Measurements from ENCODE around the gene RBM39.

RBM39 gene

GRCh38 chr20:35734777-35735649 lies 7.0 kb downstream of the RBM39 start:
- Histone ChIP-seq H3K79me2 (ENCODE audit: insufficient read depth, low read length) (peaks cover 100% of the 10 kb centered on the region), H2AFZ (ENCODE audit: low read depth, low read length, severe bottlenecking) (no peak overlapping the region), H3K9me3 (ENCODE audit: insufficient read depth, low read length) (no peaks in the 10 kb centered on the region), H4K20me1 (ENCODE audit: low read depth, low read length) (peaks cover 85% of the 10 kb centered on the region), H3K27ac (ENCODE audit: low read depth, low read length) (no peak overlapping the region), H3F3A (ENCODE audit: insufficient read depth) (peaks cover 64% of the 10 kb centered on the region), H3K4me3 (ENCODE audit: insufficient read depth, low read length, poor library complexity, severe bottlenecking) (no peak overlapping the region), H3K36me3 (ENCODE audit: low read length) (peaks cover 83% of the 10 kb centered on the region), H3K4me2 (ENCODE audit: low read depth, low read length, poor library complexity, severe bottlenecking) (peak overlapping the region; percentile 6), H3K27me3 (ENCODE audit: low read length) (no peaks in the 10 kb centered on the region), H3K9me2 (replicated peaks; ENCODE audit: insufficient read depth, low read length) (no peaks in the 10 kb centered on the region), H3K9ac (ENCODE audit: low read length) (no peak overlapping the region)
- no peak for TF ChIP-seq EZH2phosphoT487 (conservative IDR thresholded peaks at IDR 0.05; ENCODE audit: low read length)
- TF ChIP-seq, protein P1, sequence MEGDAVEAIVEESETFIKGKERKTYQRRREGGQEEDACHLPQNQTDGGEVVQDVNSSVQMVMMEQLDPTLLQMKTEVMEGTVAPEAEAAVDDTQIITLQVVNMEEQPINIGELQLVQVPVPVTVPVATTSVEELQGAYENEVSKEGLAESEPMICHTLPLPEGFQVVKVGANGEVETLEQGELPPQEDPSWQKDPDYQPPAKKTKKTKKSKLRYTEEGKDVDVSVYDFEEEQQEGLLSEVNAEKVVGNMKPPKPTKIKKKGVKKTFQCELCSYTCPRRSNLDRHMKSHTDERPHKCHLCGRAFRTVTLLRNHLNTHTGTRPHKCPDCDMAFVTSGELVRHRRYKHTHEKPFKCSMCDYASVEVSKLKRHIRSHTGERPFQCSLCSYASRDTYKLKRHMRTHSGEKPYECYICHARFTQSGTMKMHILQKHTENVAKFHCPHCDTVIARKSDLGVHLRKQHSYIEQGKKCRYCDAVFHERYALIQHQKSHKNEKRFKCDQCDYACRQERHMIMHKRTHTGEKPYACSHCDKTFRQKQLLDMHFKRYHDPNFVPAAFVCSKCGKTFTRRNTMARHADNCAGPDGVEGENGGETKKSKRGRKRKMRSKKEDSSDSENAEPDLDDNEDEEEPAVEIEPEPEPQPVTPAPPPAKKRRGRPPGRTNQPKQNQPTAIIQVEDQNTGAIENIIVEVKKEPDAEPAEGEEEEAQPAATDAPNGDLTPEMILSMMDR (IDR thresholded peaks at IDR 0.05; ENCODE audit: insufficient read depth, low read length, poor library complexity, severe bottlenecking): no peak

GRCh38 chr20:35734374-35734773 lies 7.7 kb downstream of the RBM39 start:
- Histone ChIP-seq H3K27ac (ENCODE audit: low read depth, low read length) (no peak overlapping the region), H3K4me3 (ENCODE audit: insufficient read depth, low read length, poor library complexity, severe bottlenecking) (no peak overlapping the region)

GRCh38 chr20:35732644-35732982 lies 9.4 kb downstream of the RBM39 start:
- H3K36me3 ChIP-seq (ENCODE audit: low read length): peaks cover 81% of the 10 kb centered on the region
- no peak overlapping the region for H3K4me2 ChIP-seq (ENCODE audit: low read depth, low read length, poor library complexity, severe bottlenecking)
- H3K27ac ChIP-seq (ENCODE audit: low read depth, low read length): no peak overlapping the region
- H2AFZ ChIP-seq (ENCODE audit: low read depth, low read length, severe bottlenecking): no peak overlapping the region
- peaks cover 63% of the 10 kb centered on the region for H3F3A ChIP-seq (ENCODE audit: insufficient read depth)
- H3K9me2 ChIP-seq (replicated peaks; ENCODE audit: insufficient read depth, low read length): no peaks in the 10 kb centered on the region
- no peaks in the 10 kb centered on the region for H3K9me3 ChIP-seq (ENCODE audit: insufficient read depth, low read length)
- H4K20me1 ChIP-seq (ENCODE audit: low read depth, low read length): peaks cover 76% of the 10 kb centered on the region
- peaks cover 99% of the 10 kb centered on the region for H3K79me2 ChIP-seq (ENCODE audit: insufficient read depth, low read length)
- TF ChIP-seq EZH2phosphoT487 (conservative IDR thresholded peaks at IDR 0.05; ENCODE audit: low read length): no peak
- TF ChIP-seq, protein P1 (IDR thresholded peaks at IDR 0.05; ENCODE audit: insufficient read depth, low read length, poor library complexity, severe bottlenecking): no peak
- no peak overlapping the region for H3K4me3 ChIP-seq (ENCODE audit: insufficient read depth, low read length, poor library complexity, severe bottlenecking)
- H3K9ac ChIP-seq (ENCODE audit: low read length): no peak overlapping the region
- H3K27me3 ChIP-seq (ENCODE audit: low read length): no peaks in the 10 kb centered on the region

More at GRCh38 chr20:35734374-35734773, 7.7 kb downstream of the RBM39 start:
- Histone ChIP-seq H3K9me3 (ENCODE audit: insufficient read depth, low read length) (no peaks in the 10 kb centered on the region), H3K4me2 (ENCODE audit: low read depth, low read length, poor library complexity, severe bottlenecking) (no peak overlapping the region), H4K20me1 (ENCODE audit: low read depth, low read length) (peaks cover 85% of the 10 kb centered on the region), H3K9me2 (replicated peaks; ENCODE audit: insufficient read depth, low read length) (no peaks in the 10 kb centered on the region), H3K27me3 (ENCODE audit: low read length) (no peaks in the 10 kb centered on the region), H3F3A (ENCODE audit: insufficient read depth) (peaks cover 67% of the 10 kb centered on the region), H2AFZ (ENCODE audit: low read depth, low read length, severe bottlenecking) (no peak overlapping the region), H3K36me3 (ENCODE audit: low read length) (peaks cover 83% of the 10 kb centered on the region), H3K9ac (ENCODE audit: low read length) (no peak overlapping the region), H3K79me2 (ENCODE audit: insufficient read depth, low read length) (peaks cover 100% of the 10 kb centered on the region)
- TF ChIP-seq EZH2phosphoT487 (conservative IDR thresholded peaks at IDR 0.05; ENCODE audit: low read length): no peak
- TF ChIP-seq, protein P1 (IDR thresholded peaks at IDR 0.05; ENCODE audit: insufficient read depth, low read length, poor library complexity, severe bottlenecking): no peak

Data from SU-DHL-6 (cell line).